ENCODE data around the gene COPS3.

The COPS3 gene

DNA sequence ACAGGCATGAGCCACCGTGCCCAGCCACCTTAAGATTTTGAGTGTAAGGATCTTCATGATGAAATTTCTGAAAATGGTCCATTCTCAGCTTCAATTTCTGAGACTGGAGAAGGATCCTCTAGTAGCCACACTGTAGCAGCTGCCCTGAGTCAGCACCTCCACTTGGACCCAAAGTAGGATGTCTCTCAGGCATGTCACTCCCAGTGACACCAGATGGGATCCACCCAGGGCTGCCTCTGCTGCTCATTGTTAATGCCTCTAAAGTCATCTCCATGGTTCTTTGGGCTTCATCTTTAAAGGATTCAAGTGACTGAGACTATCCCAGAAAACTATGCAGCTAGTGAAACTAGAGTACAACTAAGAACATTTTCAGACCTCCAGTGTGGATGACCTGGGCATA lies 82.8 kb downstream of the COPS3 start:
- TF ChIP-seq, protein P1, sequence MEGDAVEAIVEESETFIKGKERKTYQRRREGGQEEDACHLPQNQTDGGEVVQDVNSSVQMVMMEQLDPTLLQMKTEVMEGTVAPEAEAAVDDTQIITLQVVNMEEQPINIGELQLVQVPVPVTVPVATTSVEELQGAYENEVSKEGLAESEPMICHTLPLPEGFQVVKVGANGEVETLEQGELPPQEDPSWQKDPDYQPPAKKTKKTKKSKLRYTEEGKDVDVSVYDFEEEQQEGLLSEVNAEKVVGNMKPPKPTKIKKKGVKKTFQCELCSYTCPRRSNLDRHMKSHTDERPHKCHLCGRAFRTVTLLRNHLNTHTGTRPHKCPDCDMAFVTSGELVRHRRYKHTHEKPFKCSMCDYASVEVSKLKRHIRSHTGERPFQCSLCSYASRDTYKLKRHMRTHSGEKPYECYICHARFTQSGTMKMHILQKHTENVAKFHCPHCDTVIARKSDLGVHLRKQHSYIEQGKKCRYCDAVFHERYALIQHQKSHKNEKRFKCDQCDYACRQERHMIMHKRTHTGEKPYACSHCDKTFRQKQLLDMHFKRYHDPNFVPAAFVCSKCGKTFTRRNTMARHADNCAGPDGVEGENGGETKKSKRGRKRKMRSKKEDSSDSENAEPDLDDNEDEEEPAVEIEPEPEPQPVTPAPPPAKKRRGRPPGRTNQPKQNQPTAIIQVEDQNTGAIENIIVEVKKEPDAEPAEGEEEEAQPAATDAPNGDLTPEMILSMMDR (IDR thresholded peaks at IDR 0.05; ENCODE audit: low read depth, low read length, missing control alignments): no peak
- no peak for DNase-seq (ENCODE audit: low read depth)
- H3K4me3 ChIP-seq (ENCODE audit: low read depth, low read length): no peak overlapping the region
- in situ Hi-C loops (cut with HindIII; ENCODE audit: low sequenced_read_pairs): no loop called here

DNA sequence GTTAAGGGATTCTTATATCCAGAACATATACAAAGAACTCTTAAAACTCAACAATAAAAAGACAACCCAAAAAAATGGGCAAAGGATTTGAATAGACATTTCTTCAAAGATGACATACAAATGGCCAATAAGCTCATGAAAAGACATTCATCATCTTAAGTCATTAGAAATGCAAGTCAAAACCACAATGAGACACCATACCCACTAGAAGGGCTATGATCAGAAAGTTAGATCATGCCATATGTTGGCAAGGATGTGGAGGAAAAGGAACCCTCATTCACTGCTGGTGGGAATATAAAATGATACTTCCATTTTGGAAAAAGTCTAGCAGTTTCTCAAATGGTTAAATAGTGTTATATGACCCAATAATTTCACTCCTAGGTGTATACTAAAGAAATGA lies 84.3 kb downstream of the COPS3 start:
- in situ Hi-C loops (cut with HindIII; ENCODE audit: low sequenced_read_pairs): no loop called here
- TF ChIP-seq, protein P1 (IDR thresholded peaks at IDR 0.05; ENCODE audit: low read depth, low read length, missing control alignments): no peak
- H3K4me3 ChIP-seq (ENCODE audit: low read depth, low read length): no peak overlapping the region
- DNase-seq (ENCODE audit: low read depth): no peak
